Smooth muscle cell (in vitro differentiated cells): Measurements from ENCODE around the gene HDAC9. TPM values are rescaled to one million over a fixed set of nuclear protein-coding genes. Genes with fewer than 3 reads are reported as not detected.

ENCODE experiments used
- DNase-seq: peaks from one replicate; lab custom pipeline; 2025; ENCODE audit not compliant: unreplicated experiment; lab: John Stamatoyannopoulos, UW
- H2AFZ ChIP-seq: fragments of 200-600 bp; sonication (generic); 2 replicates; pipeline ENCODE4 v1.6.0; 2016; ENCODE audit warnings: antibody characterized with exemption, low read depth, mild to moderate bottlenecking
- H3F3A ChIP-seq: fragments of 200-600 bp; sonication (generic); 2 replicates; pipeline ENCODE4 v1.6.0; 2017; ENCODE audit warnings: antibody characterized with exemption, low read depth
- H3K27ac ChIP-seq: fragments of 200-600 bp; sonication (generic); 2 replicates; pipeline ENCODE4 v1.5.1; 2016; ENCODE audit warnings: low read depth, mild to moderate bottlenecking
- H3K27me3 ChIP-seq: fragments of 200-600 bp; sonication (generic); 2 replicates; pipeline ENCODE4 v1.6.1; 2016; ENCODE audit warnings: low read depth, mild to moderate bottlenecking
- H3K36me3 ChIP-seq: fragments of 200-600 bp; sonication (generic); 2 replicates; pipeline ENCODE4 v1.5.1; 2016; ENCODE audit warnings: low read depth
- H3K4me1 ChIP-seq: fragments of 200-600 bp; sonication (generic); 2 replicates; pipeline ENCODE4 v1.5.1; 2016; ENCODE audit warnings: low read depth
- H3K4me2 ChIP-seq: fragments of 200-600 bp; sonication (generic); 2 replicates; pipeline ENCODE4 v1.6.0; 2016; ENCODE audit warnings: mild to moderate bottlenecking
- H3K4me3 ChIP-seq: fragments of 200-600 bp; sonication (generic); 2 replicates; pipeline ENCODE4 v1.5.1; 2016; ENCODE audit warnings: mild to moderate bottlenecking
- H3K79me2 ChIP-seq: fragments of 200-600 bp; sonication (generic); 2 replicates; pipeline ENCODE4 v1.6.0; 2016; ENCODE audit warnings: low read depth, mild to moderate bottlenecking
- H3K9ac ChIP-seq: fragments of 200-600 bp; sonication (generic); 2 replicates; pipeline ENCODE4 v1.6.0; 2016; ENCODE audit warnings: low read depth
- H3K9me3 ChIP-seq: fragments of 200-600 bp; sonication (generic); replicated peaks from 2 replicates; pipeline ENCODE4 v1.5.1; 2016; ENCODE audit warnings: low read depth
- H4K20me1 ChIP-seq: fragments of 200-600 bp; sonication (generic); 2 replicates; pipeline ENCODE4 v1.6.0; 2016; ENCODE audit warnings: low read depth
- WGBS: methylation state at CpG from one replicate; pipeline ENCODE4 v1.1.7; 2016; ENCODE audit warnings: low lambda C conversion rate; 5-methylcytosine and 5-hydroxymethylcytosine counted together
- polyA plus RNA-seq: library from polyadenylated mRNA; unstranded; fragments of >200 nt; fragmentation: Nextera tagmentation; extraction: Ambion mirVana; gene quantifications from 2 replicates; pipeline ENCODE4 v1.2.1, GENCODE V29; 2016
- total RNA-seq: library from RNA; depleted of rRNA; stranded (reverse); fragments of >200 nt; gene quantifications from 2 replicates; pipeline ENCODE4 v1.2.3, GENCODE V29; 2014
- TF ChIP-seq, protein P1 (sequence below): fragments of 200-600 bp; sonication (generic); IDR thresholded peaks from 2 replicates; pipeline ENCODE4 v1.5.1; 2017; ENCODE audit warnings: borderline replicate concordance, mild to moderate bottlenecking, antibody characterized with exemption; ENCODE audit not compliant: insufficient read depth, poor library complexity, severe bottlenecking

HDAC9 gene
- total and polyA plus RNA-seq, 2 experiments from 2014 or later: 2.2 to 7.1 TPM

DNA sequence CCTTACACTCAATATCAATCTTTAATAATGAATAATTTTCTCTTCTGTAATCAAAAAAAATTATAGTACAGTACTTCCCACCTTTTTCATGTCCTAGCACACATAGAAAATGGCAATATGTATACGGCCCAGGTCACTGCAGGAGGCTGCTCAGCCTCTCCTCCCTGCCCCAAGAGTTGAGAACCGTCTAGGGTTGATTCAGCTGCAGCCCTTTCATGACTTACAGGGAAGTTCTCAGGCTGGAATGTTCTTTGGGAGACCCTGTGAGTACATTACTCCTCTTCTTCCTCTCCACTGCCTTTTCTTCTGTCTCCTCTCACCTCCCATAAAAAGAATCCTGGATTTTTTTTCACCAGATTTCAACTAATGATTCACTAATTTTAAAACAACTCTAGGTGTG, 180.0 kb downstream of the HDAC9 start:
- H3F3A ChIP-seq: no peaks in the 10 kb centered on the region
- no peak overlapping the region for H3K9ac ChIP-seq
- no peak overlapping the region for H3K27ac ChIP-seq
- H3K4me3 ChIP-seq: no peak overlapping the region
- TF ChIP-seq, protein P1, sequence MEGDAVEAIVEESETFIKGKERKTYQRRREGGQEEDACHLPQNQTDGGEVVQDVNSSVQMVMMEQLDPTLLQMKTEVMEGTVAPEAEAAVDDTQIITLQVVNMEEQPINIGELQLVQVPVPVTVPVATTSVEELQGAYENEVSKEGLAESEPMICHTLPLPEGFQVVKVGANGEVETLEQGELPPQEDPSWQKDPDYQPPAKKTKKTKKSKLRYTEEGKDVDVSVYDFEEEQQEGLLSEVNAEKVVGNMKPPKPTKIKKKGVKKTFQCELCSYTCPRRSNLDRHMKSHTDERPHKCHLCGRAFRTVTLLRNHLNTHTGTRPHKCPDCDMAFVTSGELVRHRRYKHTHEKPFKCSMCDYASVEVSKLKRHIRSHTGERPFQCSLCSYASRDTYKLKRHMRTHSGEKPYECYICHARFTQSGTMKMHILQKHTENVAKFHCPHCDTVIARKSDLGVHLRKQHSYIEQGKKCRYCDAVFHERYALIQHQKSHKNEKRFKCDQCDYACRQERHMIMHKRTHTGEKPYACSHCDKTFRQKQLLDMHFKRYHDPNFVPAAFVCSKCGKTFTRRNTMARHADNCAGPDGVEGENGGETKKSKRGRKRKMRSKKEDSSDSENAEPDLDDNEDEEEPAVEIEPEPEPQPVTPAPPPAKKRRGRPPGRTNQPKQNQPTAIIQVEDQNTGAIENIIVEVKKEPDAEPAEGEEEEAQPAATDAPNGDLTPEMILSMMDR: no peak
- no peak for DNase-seq
- no peaks in the 10 kb centered on the region for H4K20me1 ChIP-seq
- H3K27me3 ChIP-seq: no peaks in the 10 kb centered on the region
- H3K36me3 ChIP-seq: no peaks in the 10 kb centered on the region
- no peaks in the 10 kb centered on the region for H3K79me2 ChIP-seq
- no peak overlapping the region for H2AFZ ChIP-seq
- 78% methylated on average over 2 of the region's 2 CpGs for WGBS
- H3K9me3 ChIP-seq: no peaks in the 10 kb centered on the region
- H3K4me2 ChIP-seq: no peak overlapping the region
- no peaks in the 10 kb centered on the region for H3K4me1 ChIP-seq

DNA sequence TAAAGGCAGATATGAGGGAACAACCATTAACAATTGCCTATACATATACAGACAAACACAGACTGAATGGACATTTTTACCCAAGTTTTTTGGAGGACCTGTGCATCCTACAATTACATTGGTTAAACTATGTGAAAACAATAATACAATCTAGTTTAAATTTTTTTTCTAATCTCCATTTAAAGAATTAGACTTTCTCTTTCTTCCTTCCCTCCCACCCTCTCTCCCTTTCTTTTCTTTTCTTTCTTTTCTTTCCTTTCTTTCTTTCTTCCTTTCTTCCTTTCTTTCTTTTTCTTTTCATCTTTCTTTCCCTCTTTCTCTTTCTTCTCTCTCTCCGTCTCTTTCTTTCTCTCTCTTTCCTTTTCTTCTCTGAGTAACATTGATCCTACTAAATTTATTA, 183.7 kb downstream of the HDAC9 start:
- H4K20me1 ChIP-seq: no peaks in the 10 kb centered on the region
- no peaks in the 10 kb centered on the region for H3K9me3 ChIP-seq
- no peak overlapping the region for H3K4me2 ChIP-seq
- H3K4me1 ChIP-seq: no peaks in the 10 kb centered on the region
- DNase-seq: no peak
- H3K27me3 ChIP-seq: no peaks in the 10 kb centered on the region
- H3F3A ChIP-seq: no peaks in the 10 kb centered on the region
- H2AFZ ChIP-seq: no peak overlapping the region
- no peaks in the 10 kb centered on the region for H3K79me2 ChIP-seq
- no peak overlapping the region for H3K27ac ChIP-seq
- H3K9ac ChIP-seq: no peak overlapping the region
- no peaks in the 10 kb centered on the region for H3K36me3 ChIP-seq
- WGBS: 100% methylated on average over 1 of the region's 1 CpG
- no peak overlapping the region for H3K4me3 ChIP-seq
- TF ChIP-seq, protein P1: no peak

DNA sequence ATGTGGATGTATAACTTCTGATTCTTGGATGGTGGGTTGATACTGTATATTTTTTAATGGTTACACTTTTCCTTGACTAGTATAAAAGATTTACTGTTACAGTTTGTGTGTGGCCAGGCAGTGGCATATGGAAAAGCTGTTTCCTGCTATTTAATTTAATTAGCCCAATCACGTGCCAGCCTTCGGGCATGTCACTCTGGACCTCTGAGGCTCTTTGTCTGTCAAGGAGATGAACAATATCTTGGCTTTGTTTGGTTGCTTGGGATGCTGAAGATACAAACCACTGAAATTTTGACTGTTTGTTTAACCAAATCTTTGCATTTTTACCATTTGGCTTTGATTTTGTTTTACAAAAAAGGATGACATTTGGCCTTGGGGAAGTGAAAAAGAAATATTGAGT, 185.0 kb downstream of the HDAC9 start:
- Histone ChIP-seq H3K27me3 (no peaks in the 10 kb centered on the region), H3K9ac (no peak overlapping the region), H2AFZ (no peak overlapping the region), H3F3A (no peaks in the 10 kb centered on the region), H3K36me3 (no peaks in the 10 kb centered on the region), H3K4me2 (no peak overlapping the region), H4K20me1 (no peaks in the 10 kb centered on the region), H3K79me2 (no peaks in the 10 kb centered on the region), H3K9me3 (no peaks in the 10 kb centered on the region), H3K27ac (no peak overlapping the region), H3K4me3 (no peak overlapping the region), H3K4me1 (no peaks in the 10 kb centered on the region)
- 94% methylated on average over 2 of the region's 2 CpGs for WGBS
- TF ChIP-seq, protein P1: no peak
- no peak for DNase-seq

DNA sequence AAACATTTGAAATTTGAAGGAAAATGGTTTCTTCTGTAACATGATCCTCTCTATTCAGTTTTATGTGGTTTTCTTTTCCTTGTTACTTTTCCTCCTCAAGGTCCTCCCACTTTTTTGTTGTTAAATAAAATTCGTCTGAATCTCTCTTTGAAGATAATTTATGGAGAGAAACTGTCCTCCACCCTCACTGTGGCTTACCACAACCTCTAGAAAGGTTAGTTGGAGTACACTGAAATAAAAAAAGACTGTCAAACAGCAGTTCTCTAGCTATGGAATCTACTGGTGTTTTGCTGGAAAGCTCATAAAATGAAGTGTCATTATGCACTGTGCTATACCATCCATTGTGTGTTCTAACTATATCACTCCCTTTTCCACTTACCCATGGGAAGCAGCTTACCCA, 189.4 kb downstream of the HDAC9 start:
- TF ChIP-seq, protein P1: no peak
- DNase-seq: no peak
- no peaks in the 10 kb centered on the region for H3K9me3 ChIP-seq
- H3K27ac ChIP-seq: no peak overlapping the region
- H3F3A ChIP-seq: no peaks in the 10 kb centered on the region
- H3K36me3 ChIP-seq: no peaks in the 10 kb centered on the region
- no peak overlapping the region for H3K4me3 ChIP-seq
- no peaks in the 10 kb centered on the region for H3K79me2 ChIP-seq
- WGBS: 37% methylated on average over 1 of the region's 1 CpG
- no peaks in the 10 kb centered on the region for H3K27me3 ChIP-seq
- H3K9ac ChIP-seq: no peak overlapping the region
- no peak overlapping the region for H3K4me2 ChIP-seq
- H3K4me1 ChIP-seq: no peaks in the 10 kb centered on the region
- H4K20me1 ChIP-seq: no peaks in the 10 kb centered on the region
- no peak overlapping the region for H2AFZ ChIP-seq
